Activated naive CD8-positive, alpha-beta T cell treated with anti-CD3 and anti-CD28 coated beads for 36 hours (primary cell): ENCODE measurements around the gene TAC3. TPM values are rescaled to one million over a fixed set of nuclear protein-coding genes. Genes with fewer than 3 reads are reported as not detected.
"Not testable (repeated sequence)": the region's sequence is repeated elsewhere in the genome, so short reads cannot be mapped to it uniquely, and the experiment has no call there.

Experiments
- DNase-seq: peaks from one replicate; pipeline ENCODE4 v3.0.0; 2021
- H3K27ac Mint-ChIP-seq: one replicate; pipeline ENCODE4 v1.8.0; 2022; ENCODE audit warnings: mild to moderate bottlenecking, moderate library complexity, mixed read lengths
- H3K27me3 Mint-ChIP-seq: one replicate; pipeline ENCODE4 v1.8.0; 2022; ENCODE audit warnings: mild to moderate bottlenecking, mixed read lengths
- H3K36me3 Mint-ChIP-seq: one replicate; pipeline ENCODE4 v1.8.0; 2021; ENCODE audit warnings: mild to moderate bottlenecking, mixed read lengths
- H3K4me1 Mint-ChIP-seq: one replicate; pipeline ENCODE4 v1.8.0; 2021; ENCODE audit warnings: mixed read lengths
- H3K4me3 Mint-ChIP-seq: one replicate; pipeline ENCODE4 v1.8.0; 2022; ENCODE audit warnings: mild to moderate bottlenecking, moderate library complexity, mixed read lengths
- H3K9me3 Mint-ChIP-seq: one replicate; pipeline ENCODE4 v1.8.0; 2022; ENCODE audit warnings: mixed read lengths
- total RNA-seq, 2 experiments: library from RNA; stranded (reverse); gene quantifications; one replicate each; pipeline ENCODE4 v1.2.3, GENCODE V29; 2021

The TAC3 gene
- total RNA-seq: under 1 TPM; 0.31 to 0.32 TPM

DNA sequence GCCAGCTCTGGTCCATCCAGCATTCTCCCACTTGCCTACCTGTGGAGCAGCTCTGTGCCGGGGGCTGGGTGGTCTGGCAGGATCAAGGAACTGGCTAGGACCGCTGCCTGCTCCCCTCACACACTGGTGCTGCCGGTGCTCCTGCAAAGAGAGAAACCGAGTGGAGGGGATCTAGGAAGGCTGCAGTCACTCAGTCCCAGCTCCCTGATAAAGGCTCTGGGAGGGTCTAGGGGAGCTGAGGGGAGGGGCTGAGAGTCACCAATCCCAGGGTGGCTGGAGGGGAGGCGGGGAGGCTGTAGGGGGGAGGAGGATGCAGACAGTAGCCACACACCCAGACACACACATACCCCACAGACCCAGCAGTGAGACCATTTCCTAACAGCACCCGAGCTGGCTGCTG is at the start of gene TAC3:
Gene TAC3, minus strand, starts transcription at position 182 of the 400 bp plus-strand sequence. CDS start 732 bp downstream, outside the sequence.
- Mint-ChIP-seq H3K4me1 (peaks cover 28% of the 10 kb centered on the region), H3K27me3 (peaks cover 4% of the 10 kb centered on the region), H3K27ac (no peak within 1 kb of the TSS), H3K9me3 (no peaks in the 10 kb centered on the region), H3K36me3 (no peaks in the 10 kb centered on the region), H3K4me3 (no peak within 1 kb of the TSS)
- DNase-seq: no peak

DNA sequence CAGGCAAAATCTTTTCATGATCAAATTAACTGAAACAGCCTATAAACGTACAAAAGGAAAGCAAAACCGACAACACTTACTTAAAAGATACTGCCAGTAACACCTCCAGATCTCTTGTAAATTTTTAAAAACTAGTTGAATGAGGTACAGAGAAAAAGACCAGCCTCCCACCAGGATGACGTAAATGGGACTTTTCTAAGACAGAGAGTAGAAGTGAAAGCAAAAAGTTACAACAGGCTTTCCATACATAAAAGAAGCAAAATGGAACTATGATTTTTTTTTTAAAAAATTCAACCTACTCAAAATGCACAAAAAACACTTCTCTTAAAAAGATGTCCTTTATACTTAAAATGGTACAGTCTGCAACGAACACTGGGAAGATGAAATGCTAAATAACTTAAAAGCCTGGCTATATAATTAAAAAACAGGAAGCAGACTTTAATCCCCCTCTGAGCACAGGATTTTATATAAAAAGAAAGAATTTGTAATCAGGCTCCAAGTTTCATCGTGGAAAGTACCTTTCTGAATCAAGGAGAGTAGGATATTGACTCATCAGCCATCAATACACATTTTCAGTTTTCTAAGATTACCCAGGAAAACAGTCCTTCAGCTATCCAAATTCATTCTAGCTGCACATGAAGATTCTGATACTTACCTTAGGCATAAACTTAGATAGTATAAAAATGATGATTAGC is 47.8 kb upstream of the TAC3 start:
- peak overlapping the region; percentile 62 for H3K4me3 Mint-ChIP-seq
- peak; percentile 51 for DNase-seq
- H3K27me3 Mint-ChIP-seq: no peaks in the 10 kb centered on the region
- H3K9me3 Mint-ChIP-seq: peaks cover 6% of the 10 kb centered on the region
- H3K27ac Mint-ChIP-seq: peak overlapping the region; percentile 94
- H3K4me1 Mint-ChIP-seq: peaks cover 64% of the 10 kb centered on the region
- peaks cover 70% of the 10 kb centered on the region for H3K36me3 Mint-ChIP-seq

DNA sequence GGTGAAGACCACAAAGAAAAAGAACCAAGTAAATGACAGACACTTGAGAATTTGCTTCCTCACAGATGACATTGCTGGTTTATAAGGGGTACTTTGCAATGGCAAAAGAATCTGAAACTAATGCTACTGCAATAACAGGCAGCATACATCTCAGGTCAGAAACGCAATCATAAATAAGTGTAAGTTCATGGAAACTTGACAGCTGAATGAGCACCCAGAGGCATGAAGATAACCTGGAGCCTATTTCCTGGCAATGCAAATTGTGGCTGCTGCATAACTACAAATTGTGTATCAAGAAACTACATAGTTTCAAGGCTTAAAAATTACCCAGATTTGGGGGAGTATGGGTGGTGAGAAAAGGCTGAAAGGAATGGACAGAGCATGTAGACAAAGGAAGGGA is 42.1 kb upstream of the TAC3 start:
- no peak overlapping the region for H3K4me3 Mint-ChIP-seq
- H3K9me3 Mint-ChIP-seq: no peaks in the 10 kb centered on the region
- no peaks in the 10 kb centered on the region for H3K27me3 Mint-ChIP-seq
- peak overlapping the region; percentile 3 for H3K27ac Mint-ChIP-seq
- no peak for DNase-seq
- peaks cover 60% of the 10 kb centered on the region for H3K36me3 Mint-ChIP-seq
- peaks cover 39% of the 10 kb centered on the region for H3K4me1 Mint-ChIP-seq

DNA sequence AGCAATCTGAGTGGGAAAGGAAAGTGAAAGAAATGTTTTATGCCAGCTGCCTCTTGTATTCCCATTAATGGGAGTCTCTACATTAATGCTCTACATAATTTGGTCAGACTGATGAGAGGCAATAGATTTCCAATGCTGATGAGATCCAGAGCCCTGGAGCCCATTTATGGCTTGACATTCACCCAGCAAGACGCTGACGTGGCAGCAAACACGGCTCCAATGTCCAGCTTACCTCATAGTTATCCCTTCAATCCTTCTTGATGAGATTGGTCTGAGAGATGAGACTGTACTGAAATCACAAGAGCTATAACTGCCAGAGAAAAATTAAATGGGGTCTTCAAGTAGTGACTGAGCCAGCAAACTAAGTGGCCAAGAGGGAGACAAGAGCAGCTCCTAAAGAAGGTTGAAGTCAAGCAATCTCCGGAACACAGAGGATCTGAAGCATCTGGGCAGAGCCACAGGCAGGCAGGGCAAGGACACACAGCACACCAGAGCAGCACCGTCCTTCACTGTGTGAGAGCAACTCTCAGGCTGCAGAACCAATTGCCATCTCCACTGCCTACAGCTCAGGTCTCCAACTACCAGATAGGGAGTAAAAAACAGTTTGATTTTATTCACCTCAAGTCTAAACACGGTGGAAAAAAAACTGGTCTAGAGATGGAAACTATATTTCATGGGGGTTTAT is 40.9 kb upstream of the TAC3 start:
- H3K9me3 Mint-ChIP-seq: no peaks in the 10 kb centered on the region
- peak overlapping the region; percentile 48 for H3K27ac Mint-ChIP-seq
- H3K4me1 Mint-ChIP-seq: peaks cover 32% of the 10 kb centered on the region
- H3K27me3 Mint-ChIP-seq: no peaks in the 10 kb centered on the region
- peaks cover 58% of the 10 kb centered on the region for H3K36me3 Mint-ChIP-seq
- H3K4me3 Mint-ChIP-seq: no peak overlapping the region
- DNase-seq: no peak

DNA sequence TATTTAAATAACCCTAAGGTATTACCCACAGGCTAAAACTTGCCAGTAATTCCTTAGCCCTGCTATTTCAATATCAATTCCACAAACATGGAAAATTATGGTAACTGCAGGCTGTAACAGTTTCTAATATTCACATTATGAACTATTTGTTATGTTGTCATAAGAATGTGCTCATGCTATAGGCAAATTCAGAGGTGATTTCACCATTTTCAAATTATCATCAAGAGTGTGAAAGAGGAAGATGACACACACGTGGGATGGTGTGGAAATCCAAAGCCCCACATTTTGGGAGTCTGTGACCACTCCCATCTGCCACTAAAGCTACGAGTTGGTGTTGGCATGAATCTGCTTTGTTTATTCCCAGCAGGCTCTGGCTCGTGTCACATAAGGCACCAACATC is 39.5 kb upstream of the TAC3 start:
- peaks cover 52% of the 10 kb centered on the region for H3K36me3 Mint-ChIP-seq

DNA sequence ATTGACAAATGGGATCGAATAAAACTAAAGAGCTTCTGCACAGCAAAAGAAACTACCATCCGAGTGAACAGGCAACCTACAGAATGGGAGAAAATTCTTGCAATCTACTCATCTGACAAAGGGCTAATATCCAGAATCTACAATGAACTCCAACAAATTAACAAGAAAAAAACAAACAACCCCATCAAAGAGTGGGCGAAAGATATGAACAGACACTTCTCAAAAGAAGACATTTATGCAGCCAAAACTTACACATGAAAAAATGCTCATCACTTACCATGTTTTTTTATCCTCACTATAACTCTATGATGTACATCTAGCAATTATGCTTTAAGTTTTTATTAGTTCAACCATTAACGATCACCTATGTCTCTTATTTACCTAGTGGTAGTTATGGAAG is 37.6 kb upstream of the TAC3 start:
- H3K9me3 Mint-ChIP-seq, H3K27ac Mint-ChIP-seq, H3K27me3 Mint-ChIP-seq, H3K4me3 Mint-ChIP-seq, DNase-seq: not testable (repeated sequence)
- Mint-ChIP-seq H3K4me1 (peaks cover 32% of the 10 kb centered on the region), H3K36me3 (peaks cover 40% of the 10 kb centered on the region)

More for the DNA sequence above, 39.5 kb upstream of the TAC3 start:
- H3K9me3 Mint-ChIP-seq: no peaks in the 10 kb centered on the region
- H3K27ac Mint-ChIP-seq: peak overlapping the region; percentile 54
- H3K4me1 Mint-ChIP-seq: peaks cover 36% of the 10 kb centered on the region
- H3K27me3 Mint-ChIP-seq: no peaks in the 10 kb centered on the region
- no peak overlapping the region for H3K4me3 Mint-ChIP-seq
- DNase-seq: no peak

DNA sequence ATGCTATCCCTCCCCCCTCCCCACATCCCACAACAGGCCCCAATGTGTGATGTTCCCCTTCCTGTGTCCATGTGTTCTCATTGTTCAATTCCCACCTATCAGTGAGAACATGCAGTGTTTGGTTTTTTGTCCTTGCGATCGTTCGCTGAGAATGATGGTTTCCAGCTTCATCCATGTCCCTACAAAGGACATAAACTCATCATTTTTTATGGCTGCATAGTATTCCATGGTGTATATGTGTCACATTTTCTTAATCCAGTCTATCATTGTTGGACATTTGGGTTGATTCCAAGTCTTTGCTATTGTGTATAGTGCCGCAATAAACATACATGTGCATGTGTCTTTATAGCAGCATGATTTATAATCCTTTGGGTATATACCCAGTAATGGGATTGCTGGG is 36.8 kb upstream of the TAC3 start:
- not testable (repeated sequence) for H3K4me3 Mint-ChIP-seq, DNase-seq

DNA sequence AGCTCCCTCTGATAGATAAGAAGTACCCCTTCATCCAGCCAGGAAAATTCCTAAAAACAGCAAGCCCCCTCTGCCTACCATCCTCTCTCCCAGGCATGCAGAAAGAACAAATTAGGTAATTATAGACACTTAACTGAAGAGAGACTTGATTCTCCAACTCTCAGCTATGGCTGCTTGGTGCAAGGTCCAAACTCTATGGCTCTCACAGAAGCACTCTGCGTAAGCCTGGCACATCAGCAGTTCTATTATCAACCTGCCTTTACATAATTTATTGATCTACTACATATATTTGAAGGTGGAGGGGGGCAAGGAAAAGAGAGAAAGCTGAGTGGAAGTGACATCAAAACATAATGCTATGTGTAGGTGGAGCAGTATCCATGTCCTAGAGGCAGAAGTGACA is 34.7 kb upstream of the TAC3 start:
- Mint-ChIP-seq H3K36me3 (peaks cover 21% of the 10 kb centered on the region), H3K9me3 (no peaks in the 10 kb centered on the region), H3K4me3 (no peak overlapping the region), H3K27ac (no peak overlapping the region), H3K4me1 (peaks cover 34% of the 10 kb centered on the region), H3K27me3 (no peaks in the 10 kb centered on the region)
- no peak for DNase-seq

More for the DNA sequence above, 36.8 kb upstream of the TAC3 start:
- Mint-ChIP-seq H3K36me3 (peaks cover 34% of the 10 kb centered on the region), H3K4me1 (peaks cover 35% of the 10 kb centered on the region)
- not testable (repeated sequence) for H3K9me3 Mint-ChIP-seq, H3K27ac Mint-ChIP-seq, H3K27me3 Mint-ChIP-seq

DNA sequence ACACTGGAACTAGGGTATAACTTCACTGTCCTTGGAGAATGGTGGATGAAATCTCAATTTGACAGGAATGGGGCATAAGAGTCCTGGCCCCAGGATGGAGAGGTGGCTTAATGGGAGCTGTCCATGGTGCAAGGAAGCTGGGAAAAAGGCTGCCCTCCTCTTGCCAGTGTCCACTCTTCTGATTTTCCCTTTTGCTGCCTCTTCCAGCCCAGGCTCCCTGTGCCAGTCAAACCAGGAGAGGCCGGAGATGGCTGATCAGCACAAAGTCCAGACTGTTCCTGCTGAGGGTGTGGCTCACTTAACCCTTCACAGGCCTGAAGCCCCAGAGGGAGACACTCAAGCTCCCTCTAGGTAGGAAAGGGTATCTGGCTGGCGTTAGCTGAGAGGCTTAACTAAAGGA is 33.6 kb upstream of the TAC3 start, which contains the start of gene MYO1A:
Gene MYO1A, minus strand, starts transcription at position 240 of the 400 bp plus-strand sequence. CDS start 1,806 bp downstream, outside the sequence.
- no peak for DNase-seq
- no peak within 1 kb of the TSS for H3K27ac Mint-ChIP-seq
- H3K36me3 Mint-ChIP-seq: peaks cover 18% of the 10 kb centered on the region
- H3K9me3 Mint-ChIP-seq: no peaks in the 10 kb centered on the region
- H3K4me3 Mint-ChIP-seq: no peak within 1 kb of the TSS
- H3K27me3 Mint-ChIP-seq: no peaks in the 10 kb centered on the region
- H3K4me1 Mint-ChIP-seq: peaks cover 37% of the 10 kb centered on the region

DNA sequence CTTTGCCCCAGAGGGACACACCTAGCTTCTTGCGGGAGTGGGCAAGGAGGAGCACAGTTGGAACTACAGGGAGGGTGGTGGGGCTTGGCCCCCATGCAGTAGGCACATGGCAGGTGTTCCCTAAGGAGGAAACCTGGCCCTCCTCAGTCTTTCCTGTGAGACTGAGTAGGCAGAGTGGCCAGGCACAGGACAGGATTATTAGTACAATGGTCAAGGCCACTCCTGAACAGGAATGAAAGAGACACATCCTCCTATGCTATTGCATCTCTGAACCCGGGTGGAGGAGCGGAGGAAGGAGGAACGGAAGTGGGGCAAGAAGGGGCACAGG is 32.8 kb upstream of the TAC3 start:
- Mint-ChIP-seq H3K4me1 (peaks cover 37% of the 10 kb centered on the region), H3K36me3 (peaks cover 13% of the 10 kb centered on the region), H3K9me3 (no peaks in the 10 kb centered on the region), H3K27ac (no peak overlapping the region), H3K27me3 (no peaks in the 10 kb centered on the region), H3K4me3 (no peak overlapping the region)
- no peak for DNase-seq

DNA sequence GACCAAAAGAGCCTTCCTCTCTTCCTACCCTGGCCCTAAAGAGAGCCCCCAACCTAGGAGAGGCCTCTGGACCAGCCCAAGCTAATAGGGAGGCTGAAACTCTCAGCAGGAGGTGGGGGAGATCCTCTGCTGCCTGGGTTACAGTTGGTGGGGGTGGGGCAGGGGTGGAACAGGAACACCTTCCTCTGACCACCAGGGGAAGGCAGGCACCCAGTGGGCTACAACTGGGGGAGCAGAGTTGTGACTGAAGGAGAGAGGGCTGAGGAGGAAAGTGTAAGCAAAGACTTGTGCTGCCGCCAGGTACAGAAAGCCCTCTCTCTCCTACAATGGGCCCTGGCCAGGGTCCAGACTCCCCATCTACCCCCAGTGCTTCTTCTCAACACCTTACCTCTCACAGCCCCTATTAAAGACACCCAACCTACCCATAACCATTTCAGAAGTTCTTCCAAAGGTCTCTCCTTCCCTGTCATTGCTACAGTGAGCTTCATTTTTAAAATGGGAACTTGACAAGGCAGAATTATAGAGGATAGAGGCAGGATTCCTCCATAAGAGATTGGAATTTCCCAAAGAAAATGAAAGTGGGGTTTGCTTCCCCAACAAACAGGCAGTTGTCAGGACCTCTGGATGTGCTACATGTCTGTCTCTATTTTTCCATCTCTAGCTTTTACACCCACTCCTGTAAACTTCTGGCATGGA is 32.2 kb upstream of the TAC3 start:
- H3K36me3 Mint-ChIP-seq: peaks cover 8% of the 10 kb centered on the region
- H3K9me3 Mint-ChIP-seq: no peaks in the 10 kb centered on the region
- no peaks in the 10 kb centered on the region for H3K27me3 Mint-ChIP-seq
- DNase-seq: no peak
- peaks cover 37% of the 10 kb centered on the region for H3K4me1 Mint-ChIP-seq
- H3K27ac Mint-ChIP-seq: peak overlapping the region; percentile 84
- H3K4me3 Mint-ChIP-seq: no peak overlapping the region

DNA sequence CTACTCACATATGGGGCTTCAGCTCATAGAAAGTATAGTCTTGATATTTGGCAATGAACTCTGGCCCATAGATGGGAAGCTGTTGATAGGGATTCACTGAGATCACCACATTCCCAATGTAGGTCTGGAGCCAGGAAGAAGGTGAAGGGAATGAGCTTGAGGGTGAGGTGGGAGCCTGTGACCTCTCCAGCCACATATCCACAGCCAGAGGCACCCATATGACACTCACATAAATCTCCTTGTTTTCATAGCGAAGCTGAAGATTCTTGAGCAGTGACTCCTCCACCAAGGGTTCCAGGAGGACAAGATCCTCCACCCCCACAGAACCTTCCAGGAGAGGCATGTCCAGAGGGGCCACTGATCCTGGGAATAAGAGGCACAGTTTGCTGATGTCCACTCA is 31.7 kb upstream of the TAC3 start:
- Mint-ChIP-seq H3K27me3 (no peaks in the 10 kb centered on the region), H3K4me3 (peak overlapping the region; percentile 7)

DNA sequence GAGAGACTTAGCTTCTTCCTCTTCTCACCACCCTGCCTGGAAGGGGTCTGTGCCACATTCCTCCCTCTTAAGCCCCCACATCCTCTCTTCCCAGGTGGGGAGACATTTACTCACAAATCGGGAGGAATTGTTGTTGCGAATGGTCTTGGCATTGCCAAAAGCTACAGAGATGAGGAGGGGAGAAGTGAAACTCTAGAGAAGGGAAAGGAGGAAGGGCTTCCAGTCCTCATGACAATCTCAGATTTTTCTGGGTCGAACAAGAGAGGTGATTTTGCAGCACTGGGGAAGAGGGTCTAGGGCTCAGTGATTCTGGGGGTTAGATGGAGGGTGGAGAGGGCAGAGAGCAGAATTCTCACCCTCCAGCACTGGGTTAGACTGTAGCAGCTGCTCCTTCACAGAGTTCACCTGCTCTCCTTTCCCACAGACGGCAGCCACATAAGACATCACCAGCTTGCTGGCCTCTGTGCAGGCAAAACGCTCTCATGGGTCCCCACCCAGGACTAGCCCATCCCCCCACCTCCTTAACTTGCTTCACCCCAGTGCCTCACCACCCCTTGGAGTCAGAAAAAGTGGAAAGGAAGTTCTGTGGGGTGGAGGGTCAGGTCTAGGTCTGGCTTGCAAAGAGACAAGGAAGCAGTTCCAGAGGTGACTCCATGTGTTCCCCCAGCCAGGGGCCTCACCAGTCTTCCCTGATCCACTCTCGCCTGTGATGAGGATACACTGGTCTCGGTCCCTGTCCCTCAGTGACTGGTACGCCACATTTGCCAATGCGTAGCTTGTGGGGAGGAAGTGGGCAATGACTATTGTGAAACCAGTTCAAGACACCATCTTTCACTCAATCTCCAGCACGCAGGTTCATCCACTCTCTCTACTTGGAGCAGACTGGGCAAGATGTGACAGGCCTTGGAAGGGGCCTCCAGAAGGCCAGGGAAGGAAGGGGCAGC is 30.9 kb upstream of the TAC3 start:
- Mint-ChIP-seq H3K36me3 (peaks cover 1% of the 10 kb centered on the region), H3K27me3 (peaks cover under 1% of the 10 kb centered on the region), H3K4me1 (peaks cover 37% of the 10 kb centered on the region), H3K27ac (peak overlapping the region; percentile 84), H3K4me3 (peak overlapping the region; percentile 7), H3K9me3 (no peaks in the 10 kb centered on the region)
- peak; percentile 54 for DNase-seq

More for the DNA sequence above, 31.7 kb upstream of the TAC3 start:
- no peaks in the 10 kb centered on the region for H3K9me3 Mint-ChIP-seq
- DNase-seq: no peak
- H3K4me1 Mint-ChIP-seq: peaks cover 37% of the 10 kb centered on the region
- peaks cover 2% of the 10 kb centered on the region for H3K36me3 Mint-ChIP-seq
- H3K27ac Mint-ChIP-seq: peak overlapping the region; percentile 84

DNA sequence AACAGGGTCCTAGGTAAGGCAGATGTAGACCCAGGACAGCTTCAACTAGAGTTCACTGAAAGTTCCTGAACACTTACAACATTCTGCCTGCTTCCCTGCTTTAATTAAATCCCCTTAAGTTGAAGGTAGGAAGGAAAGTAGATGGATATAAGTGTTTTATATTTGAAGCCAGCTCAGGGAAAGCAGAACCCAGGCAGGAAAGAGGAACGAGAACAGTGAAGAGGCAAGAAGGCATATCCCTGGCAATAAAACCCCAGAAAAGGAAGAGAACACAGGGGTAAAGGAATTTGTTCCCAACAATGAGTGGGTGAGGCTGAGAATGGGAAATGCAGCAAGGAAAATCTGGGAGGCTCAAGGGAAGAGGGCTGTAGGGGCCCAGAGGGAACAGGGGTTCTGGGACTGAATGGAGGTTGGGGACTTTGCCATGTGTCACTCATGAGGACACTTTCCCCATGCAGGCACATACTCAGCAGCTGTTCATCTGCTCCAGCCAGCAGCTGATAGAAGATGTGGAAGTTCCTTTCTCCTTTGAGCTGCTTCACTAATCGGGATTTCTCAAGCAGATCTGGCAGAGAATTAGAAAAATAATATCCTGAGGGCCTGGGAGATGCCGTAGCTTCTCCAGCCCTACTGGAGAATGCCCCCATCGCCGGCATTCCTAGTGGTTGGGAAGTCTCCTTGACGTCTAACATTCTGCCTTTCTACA is 29.9 kb upstream of the TAC3 start:
- DNase-seq: no peak
- Mint-ChIP-seq H3K27me3 (peaks cover 3% of the 10 kb centered on the region), H3K9me3 (no peaks in the 10 kb centered on the region), H3K4me1 (peaks cover 34% of the 10 kb centered on the region), H3K36me3 (peaks cover 1% of the 10 kb centered on the region), H3K4me3 (no peak overlapping the region), H3K27ac (peak overlapping the region; percentile 4)
